Smooth muscle cell (in vitro differentiated cells): Measurements from ENCODE around the gene DROSHA. TPM values are rescaled to one million over a fixed set of nuclear protein-coding genes. Genes with fewer than 3 reads are reported as not detected.

Experiments used
- DNase-seq: peaks from one replicate; lab custom pipeline; 2025; ENCODE audit not compliant: unreplicated experiment; lab: John Stamatoyannopoulos, UW
- H2AFZ ChIP-seq: fragments of 200-600 bp; sonication (generic); 2 replicates; pipeline ENCODE4 v1.6.0; 2016; ENCODE audit warnings: antibody characterized with exemption, low read depth, mild to moderate bottlenecking
- H3F3A ChIP-seq: fragments of 200-600 bp; sonication (generic); 2 replicates; pipeline ENCODE4 v1.6.0; 2017; ENCODE audit warnings: antibody characterized with exemption, low read depth
- H3K27ac ChIP-seq: fragments of 200-600 bp; sonication (generic); 2 replicates; pipeline ENCODE4 v1.5.1; 2016; ENCODE audit warnings: low read depth, mild to moderate bottlenecking
- H3K27me3 ChIP-seq: fragments of 200-600 bp; sonication (generic); 2 replicates; pipeline ENCODE4 v1.6.1; 2016; ENCODE audit warnings: low read depth, mild to moderate bottlenecking
- H3K36me3 ChIP-seq: fragments of 200-600 bp; sonication (generic); 2 replicates; pipeline ENCODE4 v1.5.1; 2016; ENCODE audit warnings: low read depth
- H3K4me1 ChIP-seq: fragments of 200-600 bp; sonication (generic); 2 replicates; pipeline ENCODE4 v1.5.1; 2016; ENCODE audit warnings: low read depth
- H3K4me2 ChIP-seq: fragments of 200-600 bp; sonication (generic); 2 replicates; pipeline ENCODE4 v1.6.0; 2016; ENCODE audit warnings: mild to moderate bottlenecking
- H3K4me3 ChIP-seq: fragments of 200-600 bp; sonication (generic); 2 replicates; pipeline ENCODE4 v1.5.1; 2016; ENCODE audit warnings: mild to moderate bottlenecking
- H3K79me2 ChIP-seq: fragments of 200-600 bp; sonication (generic); 2 replicates; pipeline ENCODE4 v1.6.0; 2016; ENCODE audit warnings: low read depth, mild to moderate bottlenecking
- H3K9ac ChIP-seq: fragments of 200-600 bp; sonication (generic); 2 replicates; pipeline ENCODE4 v1.6.0; 2016; ENCODE audit warnings: low read depth
- H3K9me3 ChIP-seq: fragments of 200-600 bp; sonication (generic); replicated peaks from 2 replicates; pipeline ENCODE4 v1.5.1; 2016; ENCODE audit warnings: low read depth
- H4K20me1 ChIP-seq: fragments of 200-600 bp; sonication (generic); 2 replicates; pipeline ENCODE4 v1.6.0; 2016; ENCODE audit warnings: low read depth
- CTCF ChIP-seq: fragments of 200-600 bp; sonication (generic); IDR thresholded peaks from 2 replicates; pipeline ENCODE4 v1.5.1; 2017; ENCODE audit warnings: borderline replicate concordance, mild to moderate bottlenecking, antibody characterized with exemption; ENCODE audit not compliant: insufficient read depth, poor library complexity, severe bottlenecking
- WGBS: methylation state at CpG from one replicate; pipeline ENCODE4 v1.1.7; 2016; ENCODE audit warnings: low lambda C conversion rate; 5-methylcytosine and 5-hydroxymethylcytosine counted together
- polyA plus RNA-seq: library from polyadenylated mRNA; unstranded; fragments of >200 nt; fragmentation: Nextera tagmentation; extraction: Ambion mirVana; gene quantifications from 2 replicates; pipeline ENCODE4 v1.2.1, GENCODE V29; 2016
- total RNA-seq: library from RNA; depleted of rRNA; stranded (reverse); fragments of >200 nt; gene quantifications from 2 replicates; pipeline ENCODE4 v1.2.3, GENCODE V29; 2014

The DROSHA gene
- total and polyA plus RNA-seq, 2 experiments from 2014 or later: 35.3 to 50.5 TPM

GRCh38 chr5:31412324-31412723 lies 119.6 kb downstream of the DROSHA start:
- H3K27me3 ChIP-seq: no peaks in the 10 kb centered on the region
- no peaks in the 10 kb centered on the region for H3F3A ChIP-seq
- no peak overlapping the region for H3K9ac ChIP-seq
- no peaks in the 10 kb centered on the region for H3K79me2 ChIP-seq
- no peak overlapping the region for H3K27ac ChIP-seq
- no peaks in the 10 kb centered on the region for H4K20me1 ChIP-seq
- no peak for DNase-seq
- TF ChIP-seq CTCF: no peak
- H3K4me2 ChIP-seq: no peak overlapping the region
- no peaks in the 10 kb centered on the region for H3K36me3 ChIP-seq
- H3K4me3 ChIP-seq: no peak overlapping the region
- H3K4me1 ChIP-seq: peaks cover 6% of the 10 kb centered on the region
- WGBS: 58% methylated on average over 1 of the region's 1 CpG
- H2AFZ ChIP-seq: no peak overlapping the region
- H3K9me3 ChIP-seq: no peaks in the 10 kb centered on the region

GRCh38 chr5:31410089-31410488 lies 121.8 kb downstream of the DROSHA start:
- H3K4me2 ChIP-seq: no peak overlapping the region
- 96% methylated on average over 5 of the region's 5 CpGs for WGBS
- no peak overlapping the region for H3K27ac ChIP-seq
- no peaks in the 10 kb centered on the region for H3K79me2 ChIP-seq
- no peaks in the 10 kb centered on the region for H3K4me1 ChIP-seq
- H4K20me1 ChIP-seq: no peaks in the 10 kb centered on the region
- no peaks in the 10 kb centered on the region for H3K36me3 ChIP-seq
- H3F3A ChIP-seq: no peaks in the 10 kb centered on the region
- H3K9ac ChIP-seq: no peak overlapping the region
- no peak overlapping the region for H2AFZ ChIP-seq
- no peaks in the 10 kb centered on the region for H3K9me3 ChIP-seq
- DNase-seq: no peak
- no peak for TF ChIP-seq CTCF
- no peaks in the 10 kb centered on the region for H3K27me3 ChIP-seq
- H3K4me3 ChIP-seq: no peak overlapping the region

GRCh38 chr5:31408814-31409213 lies 123.1 kb downstream of the DROSHA start:
- no peaks in the 10 kb centered on the region for H3K9me3 ChIP-seq
- H3K4me2 ChIP-seq: peak overlapping the region; percentile 13
- H3K4me3 ChIP-seq: no peak overlapping the region
- H3K79me2 ChIP-seq: no peaks in the 10 kb centered on the region
- H3F3A ChIP-seq: no peaks in the 10 kb centered on the region
- no peaks in the 10 kb centered on the region for H3K27me3 ChIP-seq
- H4K20me1 ChIP-seq: no peaks in the 10 kb centered on the region
- no peaks in the 10 kb centered on the region for H3K4me1 ChIP-seq
- no peaks in the 10 kb centered on the region for H3K36me3 ChIP-seq
- no peak for TF ChIP-seq CTCF
- no peak overlapping the region for H3K9ac ChIP-seq
- no peak for DNase-seq
- H2AFZ ChIP-seq: no peak overlapping the region
- peak overlapping the region; percentile 84 for H3K27ac ChIP-seq

- H3K9ac ChIP-seq: no peak overlapping the region
- peak overlapping the region; percentile 39 for H3K4me2 ChIP-seq
- H3K27ac ChIP-seq: peak overlapping the region; percentile 84
- TF ChIP-seq CTCF: no peak
- H3K4me1 ChIP-seq: no peaks in the 10 kb centered on the region
- DNase-seq: no peak
- 85% methylated on average over 4 of the region's 4 CpGs for WGBS
- H3K9me3 ChIP-seq: no peaks in the 10 kb centered on the region
- H3K36me3 ChIP-seq: no peaks in the 10 kb centered on the region
- H3K27me3 ChIP-seq: no peaks in the 10 kb centered on the region
- H2AFZ ChIP-seq: no peak overlapping the region
- no peaks in the 10 kb centered on the region for H4K20me1 ChIP-seq
- H3F3A ChIP-seq: no peaks in the 10 kb centered on the region
- no peak overlapping the region for H3K4me3 ChIP-seq
- no peaks in the 10 kb centered on the region for H3K79me2 ChIP-seq
Measured at GRCh38 chr5:31407921-31408693, 123.8 kb downstream of the DROSHA start.
